ENCODE data around the gene TTC21B. TPM values are rescaled to one million over a fixed set of nuclear protein-coding genes. Genes with fewer than 3 reads are reported as not detected.

TTC21B gene
- total RNA-seq, 1 experiment from 2014 or later, result 20.8 TPM

DNA sequence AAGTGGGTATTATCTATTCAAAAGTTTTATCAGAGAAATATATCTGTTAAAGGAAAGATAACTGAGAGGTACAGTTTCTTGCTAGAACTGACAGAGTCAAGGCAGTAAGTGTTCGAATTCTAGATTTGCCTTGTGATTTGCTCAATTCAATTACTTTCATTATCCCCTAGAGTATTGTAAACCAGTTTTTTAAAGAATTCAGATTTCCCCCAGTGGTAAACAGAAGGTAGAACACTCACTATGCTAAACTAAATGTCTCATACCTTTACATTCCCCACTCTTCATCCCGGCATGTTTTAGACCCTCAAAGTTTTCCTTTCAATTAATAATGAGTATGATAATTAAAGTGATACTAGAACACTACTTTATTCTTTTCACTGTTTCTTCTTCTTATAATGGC lies 28.6 kb downstream of the TTC21B start (continued):
- TF ChIP-seq, protein P1, sequence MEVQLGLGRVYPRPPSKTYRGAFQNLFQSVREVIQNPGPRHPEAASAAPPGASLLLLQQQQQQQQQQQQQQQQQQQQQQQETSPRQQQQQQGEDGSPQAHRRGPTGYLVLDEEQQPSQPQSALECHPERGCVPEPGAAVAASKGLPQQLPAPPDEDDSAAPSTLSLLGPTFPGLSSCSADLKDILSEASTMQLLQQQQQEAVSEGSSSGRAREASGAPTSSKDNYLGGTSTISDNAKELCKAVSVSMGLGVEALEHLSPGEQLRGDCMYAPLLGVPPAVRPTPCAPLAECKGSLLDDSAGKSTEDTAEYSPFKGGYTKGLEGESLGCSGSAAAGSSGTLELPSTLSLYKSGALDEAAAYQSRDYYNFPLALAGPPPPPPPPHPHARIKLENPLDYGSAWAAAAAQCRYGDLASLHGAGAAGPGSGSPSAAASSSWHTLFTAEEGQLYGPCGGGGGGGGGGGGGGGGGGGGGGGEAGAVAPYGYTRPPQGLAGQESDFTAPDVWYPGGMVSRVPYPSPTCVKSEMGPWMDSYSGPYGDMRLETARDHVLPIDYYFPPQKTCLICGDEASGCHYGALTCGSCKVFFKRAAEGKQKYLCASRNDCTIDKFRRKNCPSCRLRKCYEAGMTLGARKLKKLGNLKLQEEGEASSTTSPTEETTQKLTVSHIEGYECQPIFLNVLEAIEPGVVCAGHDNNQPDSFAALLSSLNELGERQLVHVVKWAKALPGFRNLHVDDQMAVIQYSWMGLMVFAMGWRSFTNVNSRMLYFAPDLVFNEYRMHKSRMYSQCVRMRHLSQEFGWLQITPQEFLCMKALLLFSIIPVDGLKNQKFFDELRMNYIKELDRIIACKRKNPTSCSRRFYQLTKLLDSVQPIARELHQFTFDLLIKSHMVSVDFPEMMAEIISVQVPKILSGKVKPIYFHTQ (CRISPR knock-in tag; IDR thresholded peaks at IDR 0.05), result no peak
- TF ChIP-seq SOX15 (CRISPR knock-in tag; IDR thresholded peaks at IDR 0.05), result no peak

DNA sequence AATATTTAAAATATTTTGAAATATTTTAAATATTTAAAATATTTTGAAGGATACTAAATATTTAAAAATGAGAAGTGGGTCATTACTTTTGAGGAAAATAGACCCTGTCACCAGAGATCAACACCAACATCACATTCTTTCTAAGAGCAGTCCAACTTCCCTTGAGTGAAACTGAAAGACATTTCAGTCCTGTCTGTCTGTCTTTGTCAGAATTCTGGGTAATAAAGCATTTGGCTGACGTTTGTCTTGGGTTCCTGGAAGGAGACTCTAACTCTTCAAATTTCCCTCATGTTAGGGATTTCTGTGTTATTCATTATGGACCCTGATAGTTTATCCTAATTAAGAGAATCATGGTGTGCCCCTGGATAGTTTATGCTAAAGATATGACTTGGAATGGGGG lies 32.8 kb downstream of the TTC21B start:
- no peaks in the 10 kb centered on the region for H3K4me1 Mint-ChIP-seq
- no peaks in the 10 kb centered on the region for H3K27me3 Mint-ChIP-seq (ENCODE audit: low read depth)
- H3K36me3 Mint-ChIP-seq, result peaks cover 14% of the 10 kb centered on the region
- H3K4me3 Mint-ChIP-seq, result no peak overlapping the region
- no peak for TF ChIP-seq GTF2I (CRISPR knock-in tag; conservative IDR thresholded peaks at IDR 0.05)
- TF ChIP-seq, protein P2, sequence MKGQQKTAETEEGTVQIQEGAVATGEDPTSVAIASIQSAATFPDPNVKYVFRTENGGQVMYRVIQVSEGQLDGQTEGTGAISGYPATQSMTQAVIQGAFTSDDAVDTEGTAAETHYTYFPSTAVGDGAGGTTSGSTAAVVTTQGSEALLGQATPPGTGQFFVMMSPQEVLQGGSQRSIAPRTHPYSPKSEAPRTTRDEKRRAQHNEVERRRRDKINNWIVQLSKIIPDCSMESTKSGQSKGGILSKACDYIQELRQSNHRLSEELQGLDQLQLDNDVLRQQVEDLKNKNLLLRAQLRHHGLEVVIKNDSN (CRISPR knock-in tag; IDR thresholded peaks at IDR 0.05), result no peak
- TF ChIP-seq FOXJ3 (CRISPR knock-in tag; IDR thresholded peaks at IDR 0.05; ENCODE audit: borderline replicate concordance), result no peak
- TF ChIP-seq, protein P3, sequence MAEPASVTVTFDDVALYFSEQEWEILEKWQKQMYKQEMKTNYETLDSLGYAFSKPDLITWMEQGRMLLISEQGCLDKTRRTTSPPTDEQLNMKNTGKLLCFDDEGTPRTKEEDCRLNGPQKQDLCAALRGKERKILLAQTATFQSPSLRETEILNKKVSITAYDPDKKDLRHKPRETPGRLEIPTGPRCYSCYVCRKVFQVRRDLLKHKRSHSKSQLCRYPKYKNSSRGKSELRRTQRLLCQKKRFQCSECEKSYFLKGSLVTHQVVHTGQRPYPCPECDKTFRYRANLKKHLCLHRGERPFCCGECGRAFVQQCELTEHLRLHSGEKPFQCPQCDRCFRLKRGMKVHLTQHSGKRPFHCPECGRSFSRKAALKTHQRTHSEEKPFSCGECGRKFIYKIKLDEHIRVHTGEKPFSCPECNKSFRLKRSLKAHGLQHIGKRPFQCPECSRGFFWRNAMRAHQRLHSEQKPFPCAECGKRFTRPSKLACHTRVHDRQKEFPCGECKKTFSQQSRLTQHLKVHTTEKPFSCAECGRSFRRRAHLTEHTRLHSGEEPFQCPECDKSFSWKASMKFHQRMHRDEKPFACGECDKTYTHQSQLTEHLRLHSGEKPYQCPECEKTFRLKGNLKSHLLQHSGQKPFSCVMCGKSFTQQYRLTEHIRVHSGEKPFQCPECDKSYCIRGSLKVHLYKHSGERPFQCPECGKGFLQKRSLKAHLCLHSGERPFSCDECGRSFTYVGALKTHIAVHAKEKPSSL (CRISPR knock-in tag; conservative IDR thresholded peaks at IDR 0.05), result no peak
- TF ChIP-seq TCF7 (CRISPR knock-in tag; IDR thresholded peaks at IDR 0.05; ENCODE audit: low read depth), result no peak
- TF ChIP-seq, protein P4, sequence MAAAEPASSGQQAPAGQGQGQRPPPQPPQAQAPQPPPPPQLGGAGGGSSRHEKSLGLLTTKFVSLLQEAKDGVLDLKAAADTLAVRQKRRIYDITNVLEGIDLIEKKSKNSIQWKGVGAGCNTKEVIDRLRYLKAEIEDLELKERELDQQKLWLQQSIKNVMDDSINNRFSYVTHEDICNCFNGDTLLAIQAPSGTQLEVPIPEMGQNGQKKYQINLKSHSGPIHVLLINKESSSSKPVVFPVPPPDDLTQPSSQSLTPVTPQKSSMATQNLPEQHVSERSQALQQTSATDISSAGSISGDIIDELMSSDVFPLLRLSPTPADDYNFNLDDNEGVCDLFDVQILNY (CRISPR knock-in tag; IDR thresholded peaks at IDR 0.05), result no peak
- no peak for TF ChIP-seq GABPB1 (CRISPR knock-in tag; IDR thresholded peaks at IDR 0.05)
- TF ChIP-seq MXD4 (CRISPR knock-in tag; IDR thresholded peaks at IDR 0.05; ENCODE audit: borderline replicate concordance), result no peak
- TF ChIP-seq, protein P5, sequence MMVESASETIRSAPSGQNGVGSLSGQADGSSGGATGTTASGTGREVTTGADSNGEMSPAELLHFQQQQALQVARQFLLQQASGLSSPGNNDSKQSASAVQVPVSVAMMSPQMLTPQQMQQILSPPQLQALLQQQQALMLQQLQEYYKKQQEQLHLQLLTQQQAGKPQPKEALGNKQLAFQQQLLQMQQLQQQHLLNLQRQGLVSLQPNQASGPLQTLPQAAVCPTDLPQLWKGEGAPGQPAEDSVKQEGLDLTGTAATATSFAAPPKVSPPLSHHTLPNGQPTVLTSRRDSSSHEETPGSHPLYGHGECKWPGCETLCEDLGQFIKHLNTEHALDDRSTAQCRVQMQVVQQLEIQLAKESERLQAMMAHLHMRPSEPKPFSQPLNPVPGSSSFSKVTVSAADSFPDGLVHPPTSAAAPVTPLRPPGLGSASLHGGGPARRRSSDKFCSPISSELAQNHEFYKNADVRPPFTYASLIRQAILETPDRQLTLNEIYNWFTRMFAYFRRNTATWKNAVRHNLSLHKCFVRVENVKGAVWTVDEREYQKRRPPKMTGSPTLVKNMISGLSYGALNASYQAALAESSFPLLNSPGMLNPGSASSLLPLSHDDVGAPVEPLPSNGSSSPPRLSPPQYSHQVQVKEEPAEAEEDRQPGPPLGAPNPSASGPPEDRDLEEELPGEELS (CRISPR knock-in tag; IDR thresholded peaks at IDR 0.05), result no peak
- no peak for TF ChIP-seq NFATC4 (CRISPR knock-in tag; IDR thresholded peaks at IDR 0.05)
- no peak for TF ChIP-seq ZNF121 (CRISPR knock-in tag; IDR thresholded peaks at IDR 0.05)
- TF ChIP-seq ZNF671 (CRISPR knock-in tag; IDR thresholded peaks at IDR 0.05), result no peak
- no peak for TF ChIP-seq EMX1 (CRISPR knock-in tag; IDR thresholded peaks at IDR 0.05)
- TF ChIP-seq, protein P6, sequence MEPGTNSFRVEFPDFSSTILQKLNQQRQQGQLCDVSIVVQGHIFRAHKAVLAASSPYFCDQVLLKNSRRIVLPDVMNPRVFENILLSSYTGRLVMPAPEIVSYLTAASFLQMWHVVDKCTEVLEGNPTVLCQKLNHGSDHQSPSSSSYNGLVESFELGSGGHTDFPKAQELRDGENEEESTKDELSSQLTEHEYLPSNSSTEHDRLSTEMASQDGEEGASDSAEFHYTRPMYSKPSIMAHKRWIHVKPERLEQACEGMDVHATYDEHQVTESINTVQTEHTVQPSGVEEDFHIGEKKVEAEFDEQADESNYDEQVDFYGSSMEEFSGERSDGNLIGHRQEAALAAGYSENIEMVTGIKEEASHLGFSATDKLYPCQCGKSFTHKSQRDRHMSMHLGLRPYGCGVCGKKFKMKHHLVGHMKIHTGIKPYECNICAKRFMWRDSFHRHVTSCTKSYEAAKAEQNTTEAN (CRISPR knock-in tag; IDR thresholded peaks at IDR 0.05), result no peak
- TF ChIP-seq ZNF138 (CRISPR knock-in tag; conservative IDR thresholded peaks at IDR 0.05), result no peak
- no peak for DNase-seq (ENCODE audit: low spot score)
- CTCF ChIA-PET, result no interaction called here
- H3K27ac Mint-ChIP-seq, result peak overlapping the region; percentile 74; the same call in 1 of the 2 replicates
- H3K9me3 Mint-ChIP-seq, result no peaks in the 10 kb centered on the region
- no peak for ATAC-seq
- POLR2A ChIA-PET, result no interaction called here
